GM18502 (cell line): ENCODE measurements around the gene CCDC92.

Experiments
- ATAC-seq: cut with Tn5 transposase; IDR thresholded peaks from one replicate; pipeline ENCODE4 v1.9.1; 2021; ENCODE audit warnings: mild to moderate bottlenecking; ENCODE audit not compliant: unreplicated experiment, poor library complexity

Gene CCDC92

DNA sequence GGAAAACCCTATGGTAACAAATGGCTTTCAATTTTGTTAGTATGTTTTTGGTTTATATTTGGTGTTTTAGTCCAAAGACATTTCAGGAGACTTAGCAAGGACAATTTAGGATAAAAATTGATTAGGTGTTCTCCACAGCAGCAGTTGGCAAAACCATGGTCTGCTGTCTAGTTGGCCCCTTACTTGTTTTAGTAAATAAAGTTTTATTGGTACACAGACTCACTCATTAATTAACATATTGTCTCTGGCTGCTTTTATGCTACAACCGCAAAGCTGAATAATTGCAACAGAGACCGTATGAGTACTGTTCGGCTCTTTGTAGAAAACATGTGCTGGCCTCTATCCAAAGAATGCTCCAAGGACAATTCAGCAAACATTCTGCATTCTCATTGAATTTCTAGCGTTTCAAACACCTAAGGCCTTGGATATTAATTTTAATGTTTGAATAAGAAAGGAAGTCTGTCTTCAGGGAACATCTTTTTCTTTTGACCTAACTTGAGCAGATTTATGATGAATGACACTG lies 77.7 kb downstream of the CCDC92 start:
- no peak for ATAC-seq

DNA sequence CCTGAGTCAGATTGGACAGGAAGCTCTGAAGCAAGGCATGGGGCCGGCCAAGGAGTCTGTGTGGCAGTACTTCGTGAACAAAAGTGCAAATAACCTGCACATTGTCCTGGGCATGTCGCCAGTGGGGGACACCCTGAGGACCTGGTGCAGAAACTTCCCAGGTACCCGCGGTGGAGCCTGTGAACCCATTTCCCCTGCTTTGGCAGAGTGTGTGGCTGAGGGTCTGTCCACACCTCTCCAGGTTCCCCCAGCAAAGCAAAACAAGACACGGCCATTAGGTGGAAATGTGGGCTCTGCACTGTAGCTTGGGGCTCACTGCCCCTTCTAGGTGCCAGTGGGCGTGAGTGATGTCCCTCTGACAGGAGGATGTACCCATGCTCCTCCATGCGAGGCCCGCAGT lies 79.4 kb downstream of the CCDC92 start:
- ATAC-seq = no peak

- ATAC-seq = no peak
Observed at GRCh38 chr12:123892853-123893252, 79.8 kb downstream of the CCDC92 start.

DNA sequence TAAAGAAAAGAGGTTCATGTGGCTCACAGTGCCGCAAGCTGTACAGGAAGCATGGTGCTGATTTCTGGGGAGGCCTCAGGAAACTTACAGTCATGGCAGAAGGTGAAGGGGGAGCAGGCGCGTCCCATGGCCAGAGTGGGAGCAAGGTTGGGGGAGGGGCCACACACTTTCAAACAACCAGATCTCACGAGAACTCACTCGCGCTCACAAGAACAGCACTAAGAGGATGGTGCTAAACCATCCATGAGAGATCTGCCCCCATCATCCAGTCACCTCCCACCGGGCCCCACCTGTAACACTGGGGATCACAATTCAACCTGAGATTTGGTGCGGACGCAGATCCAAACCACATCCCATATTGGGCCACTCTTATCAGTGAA lies 80.5 kb downstream of the CCDC92 start:
- no peak for ATAC-seq

DNA sequence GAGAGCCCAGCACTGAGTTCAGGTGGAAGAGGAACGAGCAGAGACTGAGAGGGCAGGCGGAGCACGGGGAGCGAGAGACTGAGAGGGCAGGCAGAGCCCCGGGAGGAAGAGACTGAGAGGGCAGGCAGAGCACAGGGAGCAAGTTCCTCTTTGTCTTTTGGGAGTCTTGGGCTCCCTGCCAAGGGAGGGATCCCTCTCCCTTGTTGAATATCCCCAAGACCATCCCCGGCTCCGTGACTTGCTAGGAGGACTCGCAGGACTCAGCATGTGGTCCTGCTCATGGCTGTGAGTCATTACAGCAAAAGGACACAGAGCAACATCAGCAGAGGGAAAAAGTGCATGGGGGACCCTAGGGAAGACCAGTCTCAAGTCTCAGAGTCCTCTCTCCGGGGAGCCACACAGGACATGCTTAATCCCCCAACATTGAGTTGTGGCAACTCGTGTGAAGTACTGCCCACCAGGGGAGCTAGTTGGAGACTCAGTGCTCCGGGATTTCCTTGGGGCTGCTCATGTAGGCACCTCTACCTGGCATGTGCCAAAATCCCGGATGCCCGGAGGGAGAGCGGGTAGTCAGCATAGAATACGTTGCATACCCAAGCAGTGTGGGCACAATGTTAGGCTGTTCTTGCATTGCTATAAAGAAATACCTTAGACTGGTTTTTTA lies 81.0 kb downstream of the CCDC92 start:
- no peak for ATAC-seq

- no peak for ATAC-seq
Observed at GRCh38 chr12:123891011-123891410, 81.6 kb downstream of the CCDC92 start.

- no peak for ATAC-seq
Observed at GRCh38 chr12:123890536-123890902, 82.1 kb downstream of the CCDC92 start.

GRCh38 chr12:123889848-123890535 lies 82.6 kb downstream of the CCDC92 start:
- ATAC-seq = no peak

DNA sequence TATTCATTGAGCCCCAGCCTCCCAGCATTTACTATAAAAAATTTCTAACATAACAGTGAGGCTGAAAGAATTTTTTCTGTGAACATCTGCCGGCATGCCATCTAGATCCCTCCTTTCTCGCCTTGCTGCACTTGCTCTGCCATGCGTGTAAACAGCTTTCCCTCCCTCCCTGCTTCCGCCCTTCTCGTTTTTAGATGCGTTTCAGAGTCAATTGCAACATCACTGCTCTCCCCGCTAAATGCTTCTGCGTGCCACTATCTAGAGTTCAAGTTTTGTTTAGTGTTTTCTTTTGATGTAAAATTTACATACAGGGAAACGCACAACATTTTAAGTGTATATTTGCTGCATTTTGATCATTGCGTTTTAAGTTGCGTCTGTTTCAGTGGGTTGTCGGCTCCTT lies 83.6 kb downstream of the CCDC92 start:
- no peak for ATAC-seq

DNA sequence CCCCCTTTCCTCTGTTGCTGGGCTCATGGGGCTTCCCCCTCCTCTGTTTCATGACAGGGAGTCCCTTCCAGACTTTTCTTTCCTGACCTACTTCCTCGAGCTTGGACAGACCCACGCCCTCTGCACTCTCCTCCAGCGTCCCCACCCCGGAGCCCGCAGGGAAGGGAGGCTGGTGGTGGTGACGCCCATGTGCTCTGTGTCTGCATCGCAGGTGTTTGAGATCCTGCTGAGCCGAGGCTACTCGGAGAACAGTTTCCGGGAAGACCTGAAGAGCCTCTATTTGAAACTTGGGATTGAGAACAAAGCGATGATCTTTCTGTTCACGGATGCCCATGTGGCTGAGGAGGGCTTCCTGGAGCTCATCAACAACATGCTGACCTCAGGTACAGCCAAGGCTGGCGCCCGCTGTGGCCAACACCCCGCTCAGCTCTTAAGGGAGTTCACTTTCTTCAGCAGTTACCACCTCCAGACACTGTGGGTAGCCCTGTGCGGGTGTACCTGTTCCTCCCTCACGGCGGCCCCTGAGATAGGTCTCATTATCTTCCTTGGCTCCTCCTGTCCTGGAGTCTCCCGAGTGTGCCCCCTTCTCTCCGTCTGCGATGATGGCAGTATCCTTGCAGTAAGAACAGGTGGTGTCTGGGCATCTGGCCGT lies 85.6 kb downstream of the CCDC92 start:
- ATAC-seq = no peak

- no peak for ATAC-seq
Observed at GRCh38 chr12:123886258-123886657, 86.4 kb downstream of the CCDC92 start.
